GM21529 (cell line): ENCODE measurements around the gene AP3D1.
A peak's percentile ranks its signal among the peaks of the same experiment; 100 is the strongest.
"Not testable (repeated sequence)": the region's sequence is repeated elsewhere in the genome, so short reads cannot be mapped to it uniquely, and the experiment has no call there.

Experiments
- ATAC-seq: cut with Tn5 transposase; IDR thresholded peaks from one replicate; pipeline ENCODE4 v1.9.1; 2021; ENCODE audit not compliant: unreplicated experiment

AP3D1 gene

GRCh38 chr19:2157452-2157851 lies 6.1 kb upstream of the AP3D1 start:
- ATAC-seq, result no peak

- ATAC-seq, result no peak
Observed at GRCh38 chr19:2154587-2155075, 3.3 kb upstream of the AP3D1 start.

GRCh38 chr19:2150794-2151338 lies 500 bp downstream of the AP3D1 start:
- peak; percentile 5 for ATAC-seq

GRCh38 chr19:2149980-2150793 lies 1.2 kb downstream of the AP3D1 start:
- ATAC-seq, result no peak

GRCh38 chr19:2148482-2149135 lies 2.8 kb downstream of the AP3D1 start:
- ATAC-seq, result no peak

GRCh38 chr19:2145831-2146241 lies 5.5 kb downstream of the AP3D1 start:
- ATAC-seq, result no peak

GRCh38 chr19:2144190-2144589 lies 7.2 kb downstream of the AP3D1 start:
- no peak for ATAC-seq

GRCh38 chr19:2142173-2142829 lies 9.1 kb downstream of the AP3D1 start:
- no peak for ATAC-seq

- no peak for ATAC-seq
Observed at GRCh38 chr19:2140138-2140569, 11.2 kb downstream of the AP3D1 start.

- no peak for ATAC-seq
Observed at GRCh38 chr19:2139385-2140137, 11.8 kb downstream of the AP3D1 start.

GRCh38 chr19:2138061-2138728 lies 13.2 kb downstream of the AP3D1 start:
- no peak for ATAC-seq

- no peak for ATAC-seq
Observed at GRCh38 chr19:2136796-2137195, 14.6 kb downstream of the AP3D1 start.

- ATAC-seq, result no peak
Observed at GRCh38 chr19:2135474-2136402, 15.6 kb downstream of the AP3D1 start.

- ATAC-seq, result no peak
Observed at GRCh38 chr19:2132731-2133490, 18.5 kb downstream of the AP3D1 start.

GRCh38 chr19:2132191-2132590 lies 19.2 kb downstream of the AP3D1 start:
- ATAC-seq, result no peak

- not testable (repeated sequence) for ATAC-seq
Observed at GRCh38 chr19:2131012-2131975, 20.1 kb downstream of the AP3D1 start.
